GM21447 (cell line): ENCODE measurements around the gene ATP4B.

Experiments used
- ATAC-seq: cut with Tn5 transposase; IDR thresholded peaks from one replicate; pipeline ENCODE4 v1.9.1; 2021; ENCODE audit not compliant: unreplicated experiment

Gene ATP4B

GRCh38 chr13:113657851-113658741 lies at the start of gene ATP4B:
TSS of gene ATP4B (minus strand) at chr13:113658198. CDS start at chr13:113658144, 54 bp downstream.
- ATAC-seq, result no peak

- ATAC-seq, result no peak
Observed at GRCh38 chr13:113672002-113672651, 14.1 kb upstream of the ATP4B start.

GRCh38 chr13:113671066-113672001 lies 13.3 kb upstream of the ATP4B start:
- ATAC-seq, result no peak

- no peak for ATAC-seq
Observed at GRCh38 chr13:113670541-113670940, 12.5 kb upstream of the ATP4B start.

- ATAC-seq, result no peak
Observed at GRCh38 chr13:113669755-113670341, 11.8 kb upstream of the ATP4B start.

GRCh38 chr13:113669231-113669754 lies 11.3 kb upstream of the ATP4B start:
- no peak for ATAC-seq

- ATAC-seq, result no peak
Observed at GRCh38 chr13:113668491-113668971, 10.5 kb upstream of the ATP4B start.

GRCh38 chr13:113667771-113668490 lies 9.9 kb upstream of the ATP4B start:
- ATAC-seq, result no peak

GRCh38 chr13:113666951-113667701 lies 9.1 kb upstream of the ATP4B start, which contains the start of gene GRK1:
TSS of gene GRK1 (plus strand) at chr13:113667219. CDS start at chr13:113667387, 168 bp downstream.
- ATAC-seq, result no peak

- no peak for ATAC-seq
Observed at GRCh38 chr13:113666329-113666670, 8.3 kb upstream of the ATP4B start.

GRCh38 chr13:113665597-113666328 lies 7.8 kb upstream of the ATP4B start:
- ATAC-seq, result no peak

- no peak for ATAC-seq
Observed at GRCh38 chr13:113664751-113665596, 7.0 kb upstream of the ATP4B start.

GRCh38 chr13:113663934-113664333 lies 5.9 kb upstream of the ATP4B start:
- ATAC-seq, result no peak

GRCh38 chr13:113661509-113661908 lies 3.5 kb upstream of the ATP4B start:
- no peak for ATAC-seq

GRCh38 chr13:113660066-113660465 lies 2.1 kb upstream of the ATP4B start:
- no peak for ATAC-seq

- no peak for ATAC-seq
Observed at GRCh38 chr13:113659337-113659736, 1.3 kb upstream of the ATP4B start.

GRCh38 chr13:113658836-113659235 lies 838 bp upstream of the ATP4B start:
- ATAC-seq, result no peak
